Upper lobe of right lung (tissue), 1 donor: ENCODE measurements around the gene S1PR3. TPM values are rescaled to one million over a fixed set of nuclear protein-coding genes. Genes with fewer than 3 reads are reported as not detected.

Experiments used
- ATAC-seq: fragments of 200-7000 bp; cut with Tn5 transposase; one replicate; pipeline ENCODE4 v1.9.1; 2020; ENCODE audit warnings: mild to moderate bottlenecking, moderate library complexity
- DNase-seq: peaks from one replicate; pipeline ENCODE4 v3.0.0-alpha.2; 2020
- H3K27ac ChIP-seq: fragments of 200-600 bp; one replicate; pipeline ENCODE4 v1.8.0; 2022
- H3K27me3 ChIP-seq: fragments of 200-600 bp; one replicate; pipeline ENCODE4 v1.8.0; 2022; ENCODE audit warnings: mild to moderate bottlenecking
- H3K36me3 ChIP-seq: fragments of 200-600 bp; one replicate; pipeline ENCODE4 v1.8.0; 2022
- H3K4me1 ChIP-seq: fragments of 200-600 bp; one replicate; pipeline ENCODE4 v1.8.0; 2022
- H3K4me3 ChIP-seq: fragments of 200-600 bp; one replicate; pipeline ENCODE4 v1.8.0; 2022; ENCODE audit warnings: mild to moderate bottlenecking
- H3K9me3 ChIP-seq: fragments of 200-600 bp; one replicate; pipeline ENCODE4 v1.8.0; 2022
- intact Hi-C: fragments of 100-400 bp; cut with DNase I; formaldehyde crosslinking; loops from one replicate; pipeline ENCODE4 v1.11.0; 2022
- total RNA-seq: library from RNA; stranded (reverse); fragmentation: NEBNext Ultra II Directional; extraction: Animal tissue kit (Norgen Biotek cat#: 25700); gene quantifications from one replicate; pipeline ENCODE4 v1.2.1, GENCODE V29; 2021
- TF ChIP-seq, protein P1 (sequence below): fragments of 200-600 bp; IDR thresholded peaks from one replicate; pipeline ENCODE4 v1.8.0; 2022; ENCODE audit warnings: antibody characterized with exemption
- donor health status: DM: no; HTN: yes; CAD: no; lungs with severe emphysema.

S1PR3 gene
- total RNA-seq, 1 donor from 2014 or later = 10.2 TPM

DNA sequence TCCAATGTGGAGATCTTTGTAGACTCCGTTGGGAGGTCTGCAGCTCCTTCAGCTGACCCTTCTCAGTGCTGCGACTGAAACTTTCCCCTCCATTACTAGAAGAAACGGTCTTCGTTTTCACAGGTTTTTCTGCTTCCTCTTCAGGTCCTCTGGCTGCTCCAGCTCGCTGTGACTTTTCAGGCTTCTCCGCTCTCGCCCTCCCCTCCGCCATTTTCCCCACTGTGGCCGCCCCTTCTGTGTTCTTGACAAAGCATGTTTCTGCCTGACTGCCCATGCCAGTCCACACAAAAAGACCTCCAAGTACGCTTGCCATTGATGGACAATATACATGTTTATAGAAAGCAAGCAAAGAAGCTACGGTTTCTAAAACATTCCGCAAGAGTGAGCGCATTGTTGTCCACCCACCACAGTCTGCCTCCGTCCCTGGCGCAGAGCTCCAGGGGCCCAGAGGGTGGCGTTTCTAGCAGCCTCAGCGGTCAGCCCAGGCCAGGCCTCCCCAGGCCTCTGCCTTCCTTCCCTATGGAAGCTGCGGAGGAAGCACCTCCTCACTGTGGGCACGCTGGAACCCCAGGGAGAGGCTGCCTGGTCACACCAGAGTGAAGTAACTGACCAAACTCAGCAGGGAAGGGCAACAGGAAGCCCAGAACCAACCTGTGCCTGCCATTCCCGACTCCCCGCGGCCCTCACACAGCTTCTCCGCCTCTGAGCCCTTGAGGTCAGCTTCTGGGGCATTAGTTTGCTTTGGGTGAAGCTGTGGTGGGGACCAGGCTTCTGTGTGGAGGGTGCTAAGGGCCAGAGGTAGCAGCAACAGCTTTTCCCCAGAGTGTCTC is 19.9 kb upstream of the S1PR3 start:
- TF ChIP-seq, protein P1, sequence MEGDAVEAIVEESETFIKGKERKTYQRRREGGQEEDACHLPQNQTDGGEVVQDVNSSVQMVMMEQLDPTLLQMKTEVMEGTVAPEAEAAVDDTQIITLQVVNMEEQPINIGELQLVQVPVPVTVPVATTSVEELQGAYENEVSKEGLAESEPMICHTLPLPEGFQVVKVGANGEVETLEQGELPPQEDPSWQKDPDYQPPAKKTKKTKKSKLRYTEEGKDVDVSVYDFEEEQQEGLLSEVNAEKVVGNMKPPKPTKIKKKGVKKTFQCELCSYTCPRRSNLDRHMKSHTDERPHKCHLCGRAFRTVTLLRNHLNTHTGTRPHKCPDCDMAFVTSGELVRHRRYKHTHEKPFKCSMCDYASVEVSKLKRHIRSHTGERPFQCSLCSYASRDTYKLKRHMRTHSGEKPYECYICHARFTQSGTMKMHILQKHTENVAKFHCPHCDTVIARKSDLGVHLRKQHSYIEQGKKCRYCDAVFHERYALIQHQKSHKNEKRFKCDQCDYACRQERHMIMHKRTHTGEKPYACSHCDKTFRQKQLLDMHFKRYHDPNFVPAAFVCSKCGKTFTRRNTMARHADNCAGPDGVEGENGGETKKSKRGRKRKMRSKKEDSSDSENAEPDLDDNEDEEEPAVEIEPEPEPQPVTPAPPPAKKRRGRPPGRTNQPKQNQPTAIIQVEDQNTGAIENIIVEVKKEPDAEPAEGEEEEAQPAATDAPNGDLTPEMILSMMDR = no peak
- Histone ChIP-seq H3K36me3 (no peaks in the 10 kb centered on the region), H3K4me1 (no peaks in the 10 kb centered on the region), H3K4me3 (no peak overlapping the region), H3K27me3 (no peaks in the 10 kb centered on the region), H3K9me3 (no peaks in the 10 kb centered on the region), H3K27ac (no peak overlapping the region)
- intact Hi-C loops = no loop called here
- DNase-seq (no peak), ATAC-seq (no peak)

DNA sequence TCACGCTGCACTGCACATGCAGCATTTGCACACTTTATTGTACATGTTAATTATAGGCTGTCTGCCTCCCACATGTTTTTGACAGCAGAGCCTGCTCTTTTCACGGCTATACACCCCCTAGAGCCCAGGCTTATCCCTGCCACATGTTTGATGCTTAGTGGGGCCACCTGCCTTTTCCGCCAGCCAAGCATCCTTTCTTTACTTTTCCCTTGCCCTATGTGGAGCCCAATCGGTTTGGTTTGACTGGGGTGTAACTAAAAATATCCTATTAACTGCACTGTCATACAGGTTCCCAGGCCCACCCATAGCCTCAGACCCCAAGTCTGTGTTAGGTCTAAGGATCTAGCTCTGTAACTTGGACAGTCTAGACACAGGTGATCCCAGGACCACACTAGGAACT is 18.9 kb upstream of the S1PR3 start:
- no peak overlapping the region for H3K27ac ChIP-seq
- TF ChIP-seq, protein P1 = no peak
- H3K9me3 ChIP-seq = no peaks in the 10 kb centered on the region
- H3K4me1 ChIP-seq = no peaks in the 10 kb centered on the region
- no peaks in the 10 kb centered on the region for H3K27me3 ChIP-seq
- intact Hi-C loops = no loop called here
- DNase-seq (no peak), ATAC-seq (no peak)
- H3K4me3 ChIP-seq = no peak overlapping the region
- no peaks in the 10 kb centered on the region for H3K36me3 ChIP-seq

- TF ChIP-seq, protein P1 = no peak
- Histone ChIP-seq H3K36me3 (no peaks in the 10 kb centered on the region), H3K27me3 (no peaks in the 10 kb centered on the region), H3K9me3 (no peaks in the 10 kb centered on the region), H3K4me1 (no peaks in the 10 kb centered on the region), H3K4me3 (no peak overlapping the region), H3K27ac (no peak overlapping the region)
- no peak for DNase-seq
- intact Hi-C loops = no loop called here
- no peak for ATAC-seq
These were observed 17.8 kb upstream of the S1PR3 start for GRCh38 chr9:88973281-88974045.

GRCh38 chr9:88974641-88975040 is 16.6 kb upstream of the S1PR3 start:
- ATAC-seq = no peak
- no peaks in the 10 kb centered on the region for H3K27me3 ChIP-seq
- DNase-seq = no peak
- no peak overlapping the region for H3K27ac ChIP-seq
- intact Hi-C loops = no loop called here
- no peak overlapping the region for H3K4me3 ChIP-seq
- no peaks in the 10 kb centered on the region for H3K36me3 ChIP-seq
- H3K4me1 ChIP-seq = no peaks in the 10 kb centered on the region
- TF ChIP-seq, protein P1 = no peak
- no peaks in the 10 kb centered on the region for H3K9me3 ChIP-seq

GRCh38 chr9:88975966-88976889 is 15.0 kb upstream of the S1PR3 start:
- Histone ChIP-seq H3K27ac (no peak overlapping the region), H3K36me3 (no peaks in the 10 kb centered on the region), H3K4me3 (no peak overlapping the region), H3K4me1 (no peaks in the 10 kb centered on the region), H3K9me3 (no peaks in the 10 kb centered on the region), H3K27me3 (no peaks in the 10 kb centered on the region)
- DNase-seq (no peak), ATAC-seq (no peak)
- TF ChIP-seq, protein P1 = no peak
- intact Hi-C loops = no loop called here
